ENCODE results near the gene AGTRAP.

Gene AGTRAP

GRCh38 chr1:11735854-11736745 lies at the start of gene AGTRAP:
Gene AGTRAP, plus strand, starts transcription at chr1:11736136. Its CDS starts 73 bp downstream, at chr1:11736209.
- peak within 1 kb of the TSS; percentile 74 for H3K4me3 ChIP-seq (ENCODE audit: control insufficient read depth, low read depth, low read length)
- TF ChIP-seq, protein P1, sequence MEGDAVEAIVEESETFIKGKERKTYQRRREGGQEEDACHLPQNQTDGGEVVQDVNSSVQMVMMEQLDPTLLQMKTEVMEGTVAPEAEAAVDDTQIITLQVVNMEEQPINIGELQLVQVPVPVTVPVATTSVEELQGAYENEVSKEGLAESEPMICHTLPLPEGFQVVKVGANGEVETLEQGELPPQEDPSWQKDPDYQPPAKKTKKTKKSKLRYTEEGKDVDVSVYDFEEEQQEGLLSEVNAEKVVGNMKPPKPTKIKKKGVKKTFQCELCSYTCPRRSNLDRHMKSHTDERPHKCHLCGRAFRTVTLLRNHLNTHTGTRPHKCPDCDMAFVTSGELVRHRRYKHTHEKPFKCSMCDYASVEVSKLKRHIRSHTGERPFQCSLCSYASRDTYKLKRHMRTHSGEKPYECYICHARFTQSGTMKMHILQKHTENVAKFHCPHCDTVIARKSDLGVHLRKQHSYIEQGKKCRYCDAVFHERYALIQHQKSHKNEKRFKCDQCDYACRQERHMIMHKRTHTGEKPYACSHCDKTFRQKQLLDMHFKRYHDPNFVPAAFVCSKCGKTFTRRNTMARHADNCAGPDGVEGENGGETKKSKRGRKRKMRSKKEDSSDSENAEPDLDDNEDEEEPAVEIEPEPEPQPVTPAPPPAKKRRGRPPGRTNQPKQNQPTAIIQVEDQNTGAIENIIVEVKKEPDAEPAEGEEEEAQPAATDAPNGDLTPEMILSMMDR (IDR thresholded peaks at IDR 0.05; ENCODE audit: control insufficient read depth, insufficient read depth, low read depth, low read length, missing control alignments) = peak; percentile 2
- peak; percentile 43 for DNase-seq (ENCODE audit: low read depth)

DNA sequence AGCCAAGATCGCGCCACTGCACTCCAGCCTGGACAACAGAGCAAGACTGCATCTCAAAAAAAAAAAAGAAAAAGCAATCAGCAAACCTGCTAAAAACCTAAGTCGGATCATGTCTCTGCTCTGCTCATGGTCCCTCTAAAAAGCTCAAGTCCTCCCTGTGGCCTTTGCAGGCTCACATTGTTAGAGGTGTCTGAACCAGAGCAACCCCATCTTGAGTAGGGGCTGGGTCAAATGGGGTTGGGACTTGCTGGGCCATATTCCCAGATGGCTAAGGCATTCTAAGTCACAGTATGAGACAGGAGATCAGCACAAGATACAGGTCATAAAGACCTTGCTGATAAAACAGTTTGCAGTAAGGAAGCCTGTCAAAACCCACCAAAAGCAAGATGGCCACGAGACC lies 47.4 kb upstream of the AGTRAP start:
- H3K4me3 ChIP-seq (ENCODE audit: control insufficient read depth, low read depth, low read length) = no peak overlapping the region
- no peak for DNase-seq (ENCODE audit: low read depth)
- TF ChIP-seq, protein P1 (IDR thresholded peaks at IDR 0.05; ENCODE audit: control insufficient read depth, insufficient read depth, low read depth, low read length, missing control alignments) = no peak

- H3K4me3 ChIP-seq (ENCODE audit: control insufficient read depth, low read depth, low read length) = no peak overlapping the region; the same call in 1 of the 2 replicates
- DNase-seq (ENCODE audit: low read depth) = no peak
- TF ChIP-seq, protein P1 (IDR thresholded peaks at IDR 0.05; ENCODE audit: control insufficient read depth, insufficient read depth, low read depth, low read length, missing control alignments) = no peak
These were observed 45.3 kb upstream of the AGTRAP start for GRCh38 chr1:11690397-11691301.

GRCh38 chr1:11691302-11691914 lies 44.5 kb upstream of the AGTRAP start, which contains the start of gene DRAXIN:
Gene DRAXIN, plus strand, starts transcription at chr1:11691710. Its CDS starts 14,549 bp downstream, at chr1:11706259.
- TF ChIP-seq, protein P1 (IDR thresholded peaks at IDR 0.05; ENCODE audit: control insufficient read depth, insufficient read depth, low read depth, low read length, missing control alignments) = no peak
- no peak for DNase-seq (ENCODE audit: low read depth)
- no peak within 1 kb of the TSS; the same call in 1 of the 2 replicates for H3K4me3 ChIP-seq (ENCODE audit: control insufficient read depth, low read depth, low read length)

DNA sequence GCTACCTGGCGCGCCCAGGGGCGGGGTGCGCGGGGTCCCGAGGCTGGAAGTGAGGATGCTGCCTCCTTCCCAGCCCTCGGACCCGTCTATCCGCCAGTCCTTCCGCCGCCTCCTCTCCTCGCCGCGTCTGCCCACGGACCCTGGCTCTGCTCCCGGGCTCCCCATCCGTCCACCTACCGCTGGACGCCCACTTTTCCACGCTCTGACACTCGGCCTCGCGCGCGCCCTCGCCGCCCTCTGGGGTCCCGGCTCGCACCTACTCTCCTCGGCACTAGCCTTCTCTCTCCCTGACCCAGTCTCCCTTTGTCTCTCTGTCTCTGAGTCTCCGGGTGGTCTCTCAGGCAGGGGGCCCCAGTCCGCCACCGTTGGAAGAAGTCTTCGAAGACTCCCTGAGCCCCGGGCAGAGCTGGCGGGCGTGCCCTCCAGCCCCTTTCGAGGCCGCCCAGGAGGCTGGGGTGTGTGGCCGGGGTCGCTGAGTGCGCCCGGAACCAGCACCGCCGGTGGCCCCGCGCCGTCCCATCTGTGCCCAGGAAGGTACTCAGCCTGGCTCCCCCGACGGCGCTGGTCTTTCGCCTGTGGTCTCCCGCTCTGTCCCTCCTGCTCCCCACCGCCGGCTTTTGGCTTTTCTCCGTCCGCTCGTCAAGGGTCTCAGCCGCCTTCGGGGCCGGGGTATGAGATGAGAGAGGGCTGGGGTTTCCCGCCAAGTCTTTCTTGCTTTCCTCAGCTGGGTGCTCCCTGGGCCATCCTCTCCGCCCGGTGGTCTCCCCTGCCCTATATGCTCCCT lies 43.8 kb upstream of the AGTRAP start:
- H3K4me3 ChIP-seq (ENCODE audit: control insufficient read depth, low read depth, low read length) = no peak overlapping the region
- TF ChIP-seq, protein P1 (IDR thresholded peaks at IDR 0.05; ENCODE audit: control insufficient read depth, insufficient read depth, low read depth, low read length, missing control alignments) = no peak
- no peak for DNase-seq (ENCODE audit: low read depth)

Measured in AG09309 (cell line).